ENCODE data around the gene DYRK3. TPM values are rescaled to one million over a fixed set of nuclear protein-coding genes. Genes with fewer than 3 reads are reported as not detected.
"Not testable (repeated sequence)": the region's sequence is repeated elsewhere in the genome, so short reads cannot be mapped to it uniquely, and the experiment has no call there.

The DYRK3 gene
- total and polyA plus RNA-seq, 2 experiments from 2014 or later, result 18.2 to 31.5 TPM

DNA sequence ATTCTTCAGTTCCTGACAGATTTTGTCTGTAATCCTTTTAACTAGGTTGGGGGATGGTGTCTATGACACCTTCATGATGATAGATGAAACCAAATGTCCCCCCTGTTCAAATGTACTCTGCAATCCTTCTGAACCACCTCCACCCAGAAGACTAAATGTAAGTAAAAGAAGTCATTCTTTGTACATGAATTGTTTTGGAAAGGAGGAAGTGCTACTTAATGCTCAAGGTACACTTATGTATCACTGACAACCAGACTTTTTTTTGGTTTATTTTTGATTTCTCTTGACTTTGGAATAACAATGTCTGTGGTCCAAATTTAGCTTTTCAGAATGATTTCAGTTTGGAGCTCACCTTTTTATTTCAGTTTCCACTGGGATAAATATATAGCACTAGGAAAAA is 2.3 kb downstream of the DYRK3 start:
- Histone ChIP-seq H3K36me3 (ENCODE audit: low read depth) (0 out of 2 replicates have a peak, but pooled peaks cover 14% of the 10 kb centered on the region), H2AFZ (no peak overlapping the region), H3K4me1 (ENCODE audit: insufficient read depth) (peaks cover 47% of the 10 kb centered on the region), H3K9me3 (ENCODE audit: low read depth) (no peaks in the 10 kb centered on the region), H3K9ac (peak overlapping the region; percentile 96), H3K27ac (peak overlapping the region; percentile 94), H3K9me2 (ENCODE audit: insufficient read depth) (no peaks in the 10 kb centered on the region), H3K4me3 (peak overlapping the region; percentile 91), H4K20me1 (ENCODE audit: insufficient read depth) (no peaks in the 10 kb centered on the region), H3K79me2 (ENCODE audit: insufficient read depth) (peaks cover 65% of the 10 kb centered on the region), H3F3A (ENCODE audit: insufficient read depth) (peaks cover 43% of the 10 kb centered on the region), H3K27me3 (replicated peaks; ENCODE audit: insufficient read depth) (no peaks in the 10 kb centered on the region), H3K4me2 (ENCODE audit: unreplicated experiment) (peak overlapping the region; percentile 92)
- TF ChIP-seq EZH2phosphoT487 (IDR thresholded peaks at IDR 0.05; ENCODE audit: insufficient read depth, low read depth), result no peak
- TF ChIP-seq EZH2 (IDR thresholded peaks at IDR 0.05; ENCODE audit: insufficient read depth, poor library complexity, severe bottlenecking), result no peak
- DNase-seq, result peak; percentile 23
- in situ Hi-C loops (cut with MboI), result no loop called here

DNA sequence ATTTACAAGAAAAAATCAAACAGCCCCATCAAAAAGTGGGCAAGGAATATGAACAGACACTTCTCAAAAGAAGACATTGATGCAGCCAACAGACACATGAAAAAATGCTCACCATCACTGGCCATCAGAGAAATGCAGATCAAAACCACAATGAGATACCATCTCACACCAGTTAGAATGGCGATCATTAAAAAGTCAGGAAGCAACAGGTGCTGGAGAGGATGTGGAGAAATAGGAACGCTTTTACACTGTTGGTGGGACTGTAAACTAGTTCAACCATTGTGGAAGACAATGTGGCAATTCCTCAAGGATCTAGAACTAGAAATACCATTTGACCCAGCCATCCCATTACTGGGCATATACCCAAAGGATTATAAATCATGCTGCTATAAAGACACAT is 6.7 kb downstream of the DYRK3 start:
- WGBS, 2 experiments (ENCODE audit: low coverage in 1 of 2, low lambda C conversion rate in 2 of 2, missing lambda C conversion rate in 2 of 2), result 97 to 100% methylated on average over 2 of the region's 2 CpGs
- in situ Hi-C loops (cut with MboI); H4K20me1 ChIP-seq (ENCODE audit: insufficient read depth): not testable (repeated sequence)

DNA sequence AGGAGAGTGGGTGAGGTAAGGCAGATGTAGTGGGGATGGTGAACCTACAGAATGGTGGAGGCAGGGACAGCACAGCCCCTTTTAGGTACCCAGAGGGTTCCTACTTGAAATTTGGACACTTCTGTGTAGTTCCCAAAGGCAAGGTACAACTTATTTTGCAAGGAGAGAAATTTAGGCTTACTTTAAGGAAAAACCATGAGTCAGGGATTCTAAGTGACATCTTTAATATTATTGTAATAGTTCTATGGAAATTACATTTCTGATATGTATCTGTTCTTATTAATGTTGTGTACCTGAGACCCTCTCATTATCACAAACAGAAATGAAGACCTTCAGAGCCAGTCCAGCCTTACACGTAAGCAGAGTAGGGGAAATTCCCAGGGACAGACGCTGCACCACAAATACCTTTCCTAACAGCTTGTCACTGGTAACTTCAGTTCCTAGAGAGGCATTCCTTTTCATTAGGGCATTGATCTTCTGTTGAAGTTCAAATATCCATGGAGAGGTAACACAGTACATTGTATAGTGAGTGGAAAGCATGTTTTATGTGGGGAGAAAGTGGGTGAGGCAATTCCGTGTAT is 7.9 kb downstream of the DYRK3 start:
- no peak for TF ChIP-seq EZH2phosphoT487 (IDR thresholded peaks at IDR 0.05; ENCODE audit: insufficient read depth, low read depth)
- no peak for TF ChIP-seq EZH2 (IDR thresholded peaks at IDR 0.05; ENCODE audit: insufficient read depth, poor library complexity, severe bottlenecking)
- peaks cover 89% of the 10 kb centered on the region for H3K79me2 ChIP-seq (ENCODE audit: insufficient read depth)
- H3K9me3 ChIP-seq (ENCODE audit: low read depth), result no peaks in the 10 kb centered on the region
- H3K9ac ChIP-seq, result no peak overlapping the region
- no peak overlapping the region for H3K27ac ChIP-seq
- no peaks in the 10 kb centered on the region for H3K27me3 ChIP-seq (replicated peaks; ENCODE audit: insufficient read depth)
- peaks cover 7% of the 10 kb centered on the region for H3F3A ChIP-seq (ENCODE audit: insufficient read depth)
- WGBS, 2 experiments (ENCODE audit: low coverage in 1 of 2, low lambda C conversion rate in 2 of 2, missing lambda C conversion rate in 2 of 2), result 78 to 93% methylated on average over 3 of the region's 3 CpGs
- H4K20me1 ChIP-seq (ENCODE audit: insufficient read depth), result no peaks in the 10 kb centered on the region
- no peak overlapping the region for H2AFZ ChIP-seq
- peaks cover 32% of the 10 kb centered on the region for H3K36me3 ChIP-seq (ENCODE audit: low read depth)
- in situ Hi-C loops (cut with MboI), result no loop called here
- no peak overlapping the region for H3K4me3 ChIP-seq
- no peaks in the 10 kb centered on the region for H3K9me2 ChIP-seq (ENCODE audit: insufficient read depth)
- H3K4me2 ChIP-seq (ENCODE audit: unreplicated experiment), result no peak overlapping the region
- DNase-seq, result no peak
- peaks cover 12% of the 10 kb centered on the region for H3K4me1 ChIP-seq (ENCODE audit: insufficient read depth)

More for the DNA sequence above, 6.7 kb downstream of the DYRK3 start:
- H3K4me3 ChIP-seq; DNase-seq; H3K27me3 ChIP-seq (replicated peaks; ENCODE audit: insufficient read depth); H3K9me3 ChIP-seq (ENCODE audit: low read depth); H2AFZ ChIP-seq; H3K9ac ChIP-seq; H3K4me2 ChIP-seq (ENCODE audit: unreplicated experiment); H3K9me2 ChIP-seq (ENCODE audit: insufficient read depth); H3K27ac ChIP-seq: not testable (repeated sequence)
- Histone ChIP-seq H3K4me1 (ENCODE audit: insufficient read depth) (peaks cover 24% of the 10 kb centered on the region), H3F3A (ENCODE audit: insufficient read depth) (peaks cover 19% of the 10 kb centered on the region), H3K79me2 (ENCODE audit: insufficient read depth) (peaks cover 89% of the 10 kb centered on the region), H3K36me3 (ENCODE audit: low read depth) (0 out of 2 replicates have a peak, but pooled peaks cover 21% of the 10 kb centered on the region)

DNA sequence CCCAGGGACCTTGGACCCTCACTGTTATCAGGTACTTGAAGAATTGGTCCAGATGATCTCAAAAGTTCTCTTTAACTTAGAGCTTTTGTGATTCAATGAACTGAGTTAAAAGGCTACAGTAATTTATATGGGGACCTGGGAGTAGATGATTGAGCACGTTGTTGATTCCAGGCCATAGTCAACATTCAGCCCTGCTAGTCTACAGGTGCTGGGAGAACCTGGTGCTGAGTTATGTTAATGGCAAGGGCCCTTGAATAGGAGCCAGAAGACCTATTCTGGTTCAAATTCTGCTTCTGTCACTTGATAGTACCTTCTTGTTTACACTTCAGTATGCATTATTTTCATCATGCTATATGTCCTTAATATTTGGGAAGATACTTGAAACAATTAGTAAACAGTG is 11.2 kb downstream of the DYRK3 start:
- no peaks in the 10 kb centered on the region for H3K9me2 ChIP-seq (ENCODE audit: insufficient read depth)
- H3K4me2 ChIP-seq (ENCODE audit: unreplicated experiment), result no peak overlapping the region
- H3K36me3 ChIP-seq (ENCODE audit: low read depth), result peaks cover 26% of the 10 kb centered on the region
- H3K27me3 ChIP-seq (replicated peaks; ENCODE audit: insufficient read depth), result no peaks in the 10 kb centered on the region
- H3K4me3 ChIP-seq, result no peak overlapping the region
- no peaks in the 10 kb centered on the region for H3K9me3 ChIP-seq (ENCODE audit: low read depth)
- TF ChIP-seq EZH2phosphoT487 (IDR thresholded peaks at IDR 0.05; ENCODE audit: insufficient read depth, low read depth) (no peak), EZH2 (IDR thresholded peaks at IDR 0.05; ENCODE audit: insufficient read depth, poor library complexity, severe bottlenecking) (no peak)
- peaks cover 82% of the 10 kb centered on the region for H3K79me2 ChIP-seq (ENCODE audit: insufficient read depth)
- WGBS, 2 experiments (ENCODE audit: low coverage in 1 of 2, low lambda C conversion rate in 2 of 2, missing lambda C conversion rate in 2 of 2), result 63 to 65% methylated on average over 1 of the region's 1 CpG
- H3K27ac ChIP-seq, result no peak overlapping the region
- in situ Hi-C loops (cut with MboI), result no loop called here
- no peak for DNase-seq
- H3F3A ChIP-seq (ENCODE audit: insufficient read depth), result no peaks in the 10 kb centered on the region
- H3K9ac ChIP-seq, result no peak overlapping the region
- H2AFZ ChIP-seq, result no peak overlapping the region
- no peaks in the 10 kb centered on the region for H4K20me1 ChIP-seq (ENCODE audit: insufficient read depth)
- no peaks in the 10 kb centered on the region for H3K4me1 ChIP-seq (ENCODE audit: insufficient read depth)

DNA sequence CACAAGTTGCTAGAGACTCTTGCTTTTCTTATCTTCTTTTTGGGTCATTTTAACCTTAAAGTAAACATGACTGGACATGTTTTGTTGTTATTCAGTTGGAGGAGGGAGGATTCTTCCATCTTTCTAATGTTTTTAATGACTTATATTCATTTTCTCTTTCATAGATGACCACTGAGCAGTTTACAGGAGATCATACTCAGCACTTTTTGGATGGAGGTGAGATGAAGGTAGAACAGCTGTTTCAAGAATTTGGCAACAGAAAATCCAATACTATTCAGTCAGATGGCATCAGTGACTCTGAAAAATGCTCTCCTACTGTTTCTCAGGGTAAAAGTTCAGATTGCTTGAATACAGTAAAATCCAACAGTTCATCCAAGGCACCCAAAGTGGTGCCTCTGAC is 11.9 kb downstream of the DYRK3 start:
- Histone ChIP-seq H2AFZ (no peak overlapping the region), H4K20me1 (ENCODE audit: insufficient read depth) (no peaks in the 10 kb centered on the region), H3K27me3 (replicated peaks; ENCODE audit: insufficient read depth) (no peaks in the 10 kb centered on the region), H3K36me3 (ENCODE audit: low read depth) (peaks cover 22% of the 10 kb centered on the region), H3K27ac (no peak overlapping the region), H3K4me3 (no peak overlapping the region), H3K4me2 (ENCODE audit: unreplicated experiment) (no peak overlapping the region), H3K79me2 (ENCODE audit: insufficient read depth) (peaks cover 82% of the 10 kb centered on the region), H3K9me3 (ENCODE audit: low read depth) (no peaks in the 10 kb centered on the region), H3K4me1 (ENCODE audit: insufficient read depth) (no peaks in the 10 kb centered on the region), H3F3A (ENCODE audit: insufficient read depth) (no peaks in the 10 kb centered on the region), H3K9ac (no peak overlapping the region), H3K9me2 (ENCODE audit: insufficient read depth) (no peaks in the 10 kb centered on the region)
- no peak for TF ChIP-seq EZH2phosphoT487 (IDR thresholded peaks at IDR 0.05; ENCODE audit: insufficient read depth, low read depth)
- no peak for TF ChIP-seq EZH2 (IDR thresholded peaks at IDR 0.05; ENCODE audit: insufficient read depth, poor library complexity, severe bottlenecking)
- in situ Hi-C loops (cut with MboI), result no loop called here
- DNase-seq, result no peak
